Stimulated activated CD4-positive, alpha-beta T cell treated with anti-CD3 and anti-CD28 coated beads, Interleukin-2, amount 100 ng/mL, for 24 hours (primary cell): ENCODE measurements around the gene NFAT5.

Experiments
- DNase-seq, 2 donors: peaks; one replicate each; pipeline ENCODE4 v3.0.0-alpha.2; 2020

Gene NFAT5

GRCh38 chr16:69745959-69746358, 180.2 kb downstream of the NFAT5 start:
- no peak for DNase-seq

GRCh38 chr16:69747115-69747514, 181.3 kb downstream of the NFAT5 start:
- DNase-seq: no peak

DNA sequence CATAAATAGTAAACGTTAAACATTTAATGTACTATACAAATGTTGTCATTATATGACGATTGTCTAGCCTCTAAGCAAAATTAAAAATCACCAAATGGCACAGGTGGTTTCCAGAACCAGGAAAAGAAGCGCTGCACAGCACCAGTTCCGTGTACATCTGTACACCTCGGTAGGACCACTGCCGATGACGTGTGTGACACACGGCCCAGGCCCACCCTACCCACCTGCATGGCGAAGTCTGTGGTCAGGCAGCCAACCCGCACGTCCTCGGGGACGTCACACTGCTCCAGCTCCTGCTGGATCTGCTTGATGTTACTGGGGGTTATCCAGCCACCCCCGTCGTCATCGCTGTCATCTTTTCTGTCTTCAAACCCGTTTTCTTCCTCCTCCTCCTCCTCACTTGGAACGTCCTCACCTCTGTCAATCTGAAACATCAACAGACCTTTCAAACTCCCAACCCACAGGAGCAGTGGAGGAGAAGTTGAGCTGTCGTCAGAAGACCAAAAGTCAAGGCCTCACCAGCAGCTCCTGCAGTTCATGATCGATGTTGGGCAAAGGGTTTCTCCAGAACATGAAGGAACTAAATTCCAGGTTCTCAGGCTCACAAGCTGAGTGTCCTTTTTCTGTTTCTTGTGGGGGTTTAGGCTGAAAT, 183.1 kb downstream of the NFAT5 start:
- DNase-seq: no peak

DNA sequence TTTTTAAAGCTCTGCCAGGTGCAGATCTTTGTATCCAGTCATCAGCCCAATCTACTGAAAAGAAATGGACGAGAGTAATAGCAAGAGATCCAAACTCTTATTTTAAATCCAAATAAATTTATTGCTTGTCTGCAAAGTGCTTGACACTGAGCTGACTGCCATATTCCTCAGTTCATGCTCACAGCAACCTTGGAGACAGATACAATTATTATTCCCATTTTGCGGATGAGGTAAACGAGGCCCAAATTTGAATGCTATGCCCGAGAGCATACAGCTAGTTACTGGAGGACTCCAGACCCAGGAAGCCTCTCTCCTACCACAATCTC, 188.3 kb downstream of the NFAT5 start:
- no peak for DNase-seq
